ENCODE data around the gene FUT1. TPM values are rescaled to one million over a fixed set of nuclear protein-coding genes. Genes with fewer than 3 reads are reported as not detected.

Gene FUT1
- total RNA-seq, 2 donors from 2014 or later, result 2.1 to 4.1 TPM

DNA sequence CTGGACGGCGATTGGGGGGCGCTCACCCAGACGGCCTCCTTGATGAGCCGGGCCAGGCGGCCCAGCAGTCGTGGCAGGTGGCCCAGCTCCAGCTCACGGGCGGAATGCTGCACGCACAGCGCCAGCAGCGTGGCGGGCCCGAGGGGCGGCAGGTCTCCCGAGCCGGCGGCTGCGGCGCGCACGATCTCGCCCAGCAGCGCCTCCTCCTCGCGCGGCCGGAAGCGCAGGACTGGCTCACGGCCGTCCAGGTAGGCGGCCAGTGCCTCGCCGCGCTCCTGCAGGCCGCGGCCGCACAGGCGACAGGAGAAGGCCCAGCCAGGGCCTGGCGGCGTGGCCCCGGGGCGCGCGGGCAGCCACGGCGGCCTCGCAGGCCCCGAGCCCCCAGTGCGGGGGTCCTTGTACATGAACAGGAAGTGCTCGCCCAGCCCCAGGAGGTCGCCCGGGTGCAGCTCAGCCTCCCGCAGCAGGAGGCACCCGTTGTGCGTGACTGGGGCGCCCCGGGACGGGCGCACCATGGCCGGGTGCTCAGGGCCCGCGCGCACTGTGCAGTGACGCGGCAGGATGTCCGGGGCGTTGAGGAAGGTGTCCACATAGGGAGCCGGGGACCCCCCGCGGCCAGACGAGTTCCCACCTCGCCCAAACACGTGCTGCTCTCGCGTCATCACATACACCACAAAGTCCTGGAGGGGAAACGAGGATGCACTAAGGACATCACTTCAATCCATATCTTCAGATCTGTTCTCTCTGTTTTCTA, 23.4 kb downstream of the FUT1 start:
- Histone ChIP-seq H3K27me3 (replicated peaks; ENCODE audit: insufficient read depth) (no peaks in the 10 kb centered on the region), H3K9me3 (no peaks in the 10 kb centered on the region), H3K36me3 (no peaks in the 10 kb centered on the region), H3K4me1 (replicated peaks) (no peaks in the 10 kb centered on the region), H3K27ac (no peak overlapping the region), H3K4me3 (peak overlapping the region; percentile 2 to 10)
- TF ChIP-seq POLR2A (IDR thresholded peaks at IDR 0.05) (no peak), CTCF (IDR thresholded peaks at IDR 0.05) (peak in 1 of 4 experiments; percentile 20), POLR2AphosphoS5 (IDR thresholded peaks at IDR 0.05) (no peak)
- intact Hi-C loops (cut with DNase I), result no loop called here
- no peak for DNase-seq (ENCODE audit: low spot score)
- WGBS, result 62% methylated on average over 71 of the region's 77 CpGs

DNA sequence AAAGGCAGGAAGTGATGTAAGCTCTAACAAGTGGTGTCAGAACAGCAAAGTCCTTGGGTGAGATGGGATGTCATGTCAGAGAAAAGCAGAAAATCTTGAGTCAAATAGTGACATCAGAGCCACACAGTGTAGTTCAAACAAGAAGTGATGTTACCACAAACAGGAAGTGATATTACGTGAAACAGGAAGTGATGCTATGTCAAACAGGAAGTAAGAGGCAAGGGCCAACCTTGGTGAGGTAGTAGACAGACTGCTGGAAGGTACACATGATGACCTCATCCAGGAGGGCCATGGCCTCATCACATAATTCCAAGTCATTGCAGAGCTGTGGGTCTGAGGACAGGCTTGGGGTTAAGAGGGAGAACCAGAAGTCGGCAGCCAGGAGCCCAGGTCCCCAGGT, 25.9 kb downstream of the FUT1 start:
- TF ChIP-seq POLR2AphosphoS5 (IDR thresholded peaks at IDR 0.05) (no peak), CTCF (IDR thresholded peaks at IDR 0.05) (no peak)
- DNase-seq (ENCODE audit: low spot score), result no peak

DNA sequence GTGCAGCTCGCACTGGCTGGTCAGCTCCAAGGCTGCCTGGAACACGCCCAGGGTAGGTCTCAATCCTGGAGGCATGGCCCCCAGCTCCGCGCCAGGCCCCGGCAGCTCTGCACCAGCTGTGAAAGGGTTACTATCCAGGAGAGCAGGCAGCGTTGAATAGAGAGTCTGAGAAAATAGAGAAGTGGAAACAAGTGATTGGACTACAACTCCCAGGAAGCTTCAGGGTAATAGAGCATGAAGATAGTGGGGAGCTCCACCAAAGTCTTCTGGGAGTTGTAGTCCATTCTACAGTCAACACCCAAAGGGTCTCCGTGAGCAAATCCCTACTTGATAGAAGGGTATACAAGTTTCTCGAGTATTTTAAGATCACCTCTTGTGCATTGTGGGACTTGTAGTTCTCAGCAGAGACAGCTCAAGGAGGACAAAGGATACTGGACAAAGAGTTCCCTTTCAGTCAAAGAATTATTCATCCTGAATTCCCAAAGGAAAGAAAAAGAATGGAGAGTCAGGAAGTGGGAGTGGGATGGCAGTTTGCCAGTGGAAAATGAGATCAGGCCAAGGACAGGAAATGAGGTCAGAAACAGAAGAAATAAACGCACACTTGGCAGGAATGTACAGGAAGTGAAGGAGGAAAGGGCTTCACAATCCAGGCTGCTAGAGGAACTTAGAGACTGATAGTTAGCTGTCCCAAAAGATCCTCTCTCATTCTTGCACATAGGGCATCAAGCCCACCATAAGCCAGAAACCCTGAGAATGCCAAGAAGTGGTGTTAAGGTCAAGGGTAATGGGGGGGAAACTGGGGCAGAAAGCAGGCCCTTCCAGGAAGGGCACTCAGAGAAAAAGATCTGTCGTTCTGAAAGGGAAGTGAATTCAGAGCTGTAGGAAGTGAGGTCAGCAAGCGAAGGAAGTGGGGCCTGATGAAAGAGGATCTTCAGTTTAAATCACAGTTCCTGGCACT, 27.4 kb downstream of the FUT1 start:
- Histone ChIP-seq H3K36me3 (no peaks in the 10 kb centered on the region), H3K27ac (peak overlapping the region in 1 of 2 donors; percentile 26), H3K27me3 (replicated peaks; ENCODE audit: insufficient read depth) (no peaks in the 10 kb centered on the region), H3K4me1 (replicated peaks) (no peaks in the 10 kb centered on the region), H3K9me3 (no peaks in the 10 kb centered on the region), H3K4me3 (no peak overlapping the region)
- intact Hi-C loops (cut with DNase I), result no loop called here
- 54% methylated on average over 11 of the region's 11 CpGs for WGBS
- peak; percentile 37 for TF ChIP-seq POLR2AphosphoS5 (IDR thresholded peaks at IDR 0.05)
- TF ChIP-seq CTCF (IDR thresholded peaks at IDR 0.05), result no peak
- no peak for DNase-seq (ENCODE audit: low spot score)

More for the DNA sequence above, 25.9 kb downstream of the FUT1 start:
- H3K27ac ChIP-seq, result no peak overlapping the region
- H3K27me3 ChIP-seq (replicated peaks; ENCODE audit: insufficient read depth), result no peaks in the 10 kb centered on the region
- no peaks in the 10 kb centered on the region for H3K36me3 ChIP-seq
- intact Hi-C loops (cut with DNase I), result no loop called here
- WGBS, result 83% methylated on average over 2 of the region's 2 CpGs
- H3K9me3 ChIP-seq, result no peaks in the 10 kb centered on the region
- H3K4me1 ChIP-seq (replicated peaks), result no peaks in the 10 kb centered on the region
- H3K4me3 ChIP-seq, result no peak overlapping the region

DNA sequence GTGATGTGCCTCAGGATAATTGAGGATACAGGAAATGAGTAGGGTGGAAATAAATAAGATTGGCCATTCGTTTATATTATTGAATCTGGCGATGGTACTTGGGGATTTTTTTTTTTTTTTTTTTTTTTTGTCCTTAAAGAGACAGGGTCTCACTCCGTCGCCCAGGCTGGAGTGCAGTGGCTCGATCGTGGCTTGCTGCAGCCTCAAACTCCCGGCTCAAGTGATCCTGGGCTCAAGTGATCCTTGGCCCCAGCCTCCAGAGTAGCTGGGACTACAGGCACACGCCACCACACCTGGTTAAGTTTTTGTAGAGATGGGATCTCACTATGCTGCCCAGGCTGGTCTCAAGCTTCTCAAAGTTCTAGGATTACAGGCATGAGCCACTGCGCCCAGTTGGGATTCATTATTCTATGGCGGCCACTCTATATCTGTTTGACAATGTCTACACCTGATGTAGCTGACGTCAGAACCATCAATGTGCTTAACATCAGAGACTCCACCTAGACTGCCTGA, 30.2 kb downstream of the FUT1 start:
- DNase-seq (ENCODE audit: low spot score), result no peak
- Histone ChIP-seq H3K27ac (no peak overlapping the region), H3K9me3 (no peaks in the 10 kb centered on the region), H3K27me3 (replicated peaks; ENCODE audit: insufficient read depth) (no peaks in the 10 kb centered on the region), H3K4me3 (no peak overlapping the region), H3K36me3 (no peaks in the 10 kb centered on the region), H3K4me1 (replicated peaks) (no peaks in the 10 kb centered on the region)
- 87% methylated on average over 11 of the region's 11 CpGs for WGBS
- intact Hi-C loops (cut with DNase I), result no loop called here
- TF ChIP-seq CTCF (IDR thresholded peaks at IDR 0.05) (no peak), POLR2A (IDR thresholded peaks at IDR 0.05) (no peak), POLR2AphosphoS5 (IDR thresholded peaks at IDR 0.05) (no peak)
